Esophagus muscularis mucosa (tissue), 4 donors: ENCODE measurements around the gene STON2.

Experiments used
- EP300 ChIP-seq: sonication (generic); formaldehyde crosslinking; IDR thresholded peaks from one replicate; pipeline ENCODE4 v1.6.1; 2017; ENCODE audit warnings: antibody characterized with exemption
- POLR2A ChIP-seq: fragments of 450-650 bp; IDR thresholded peaks from one replicate; pipeline ENCODE4 v1.6.1; 2017; ENCODE audit warnings: antibody characterized with exemption, moderate library complexity, mild to moderate bottlenecking, low read depth
- POLR2AphosphoS5 ChIP-seq, 2 donors: sonication (generic); formaldehyde crosslinking; IDR thresholded peaks; one replicate each; pipeline ENCODE4 v1.6.1; 2017; ENCODE audit warnings: antibody characterized with exemption in 2 of 2
- TF ChIP-seq, protein P1 (sequence below), 3 experiments: fragments of 200-600 bp in 2 of 3; fragments of 450-650 bp in 1 of 3; sonication (generic) in 2 of 3; IDR thresholded peaks; one replicate each; pipeline ENCODE4 v1.5.1; 2017 to 2019; ENCODE audit warnings: antibody characterized with exemption in 3 of 3, mild to moderate bottlenecking in 2 of 3, moderate library complexity in 1 of 3

DNA sequence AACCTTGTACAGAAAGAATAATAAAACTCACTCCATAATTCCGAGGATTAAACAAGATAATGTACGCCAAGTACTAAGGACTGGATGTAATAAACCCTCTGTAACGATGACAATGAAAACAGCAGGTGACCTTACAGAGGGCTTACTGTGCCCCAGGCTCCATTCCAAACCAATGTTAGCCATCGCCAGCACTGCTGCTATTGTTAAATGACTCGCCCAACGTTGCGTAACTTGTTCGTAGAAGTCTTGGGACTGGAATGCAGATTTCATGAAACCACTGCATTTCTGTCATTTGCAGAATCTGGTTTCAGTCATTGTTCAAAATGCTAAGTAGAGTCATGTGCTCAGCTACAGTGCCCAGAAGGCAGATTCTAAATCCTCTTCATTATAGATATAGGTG, 728 bp upstream of the STON2 start:
- TF ChIP-seq, protein P1, sequence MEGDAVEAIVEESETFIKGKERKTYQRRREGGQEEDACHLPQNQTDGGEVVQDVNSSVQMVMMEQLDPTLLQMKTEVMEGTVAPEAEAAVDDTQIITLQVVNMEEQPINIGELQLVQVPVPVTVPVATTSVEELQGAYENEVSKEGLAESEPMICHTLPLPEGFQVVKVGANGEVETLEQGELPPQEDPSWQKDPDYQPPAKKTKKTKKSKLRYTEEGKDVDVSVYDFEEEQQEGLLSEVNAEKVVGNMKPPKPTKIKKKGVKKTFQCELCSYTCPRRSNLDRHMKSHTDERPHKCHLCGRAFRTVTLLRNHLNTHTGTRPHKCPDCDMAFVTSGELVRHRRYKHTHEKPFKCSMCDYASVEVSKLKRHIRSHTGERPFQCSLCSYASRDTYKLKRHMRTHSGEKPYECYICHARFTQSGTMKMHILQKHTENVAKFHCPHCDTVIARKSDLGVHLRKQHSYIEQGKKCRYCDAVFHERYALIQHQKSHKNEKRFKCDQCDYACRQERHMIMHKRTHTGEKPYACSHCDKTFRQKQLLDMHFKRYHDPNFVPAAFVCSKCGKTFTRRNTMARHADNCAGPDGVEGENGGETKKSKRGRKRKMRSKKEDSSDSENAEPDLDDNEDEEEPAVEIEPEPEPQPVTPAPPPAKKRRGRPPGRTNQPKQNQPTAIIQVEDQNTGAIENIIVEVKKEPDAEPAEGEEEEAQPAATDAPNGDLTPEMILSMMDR (IDR thresholded peaks at IDR 0.05), result no peak
- TF ChIP-seq POLR2A, result no peak
- TF ChIP-seq POLR2AphosphoS5 (IDR thresholded peaks at IDR 0.05), result peak in 1 of 2 donors; percentile 28
- TF ChIP-seq EP300, result no peak
